Stimulated activated memory B cell treated with anti-CD40 and anti-IgM and Interleukin-4, amounts not matched to agents 10 μg/mL and 1 μg/mL and 100 μg/mL, for 72 hours (primary cell): ENCODE results near the gene ATXN7L3.
"Not testable (repeated sequence)": the region's sequence is repeated elsewhere in the genome, so short reads cannot be mapped to it uniquely, and the experiment has no call there.

Source experiments
- ATAC-seq: fragments of 150-1000 bp; cut with Tn5 transposase; 2 replicates; pipeline ENCODE4 v1.10.0; 2021
- H3K27ac Mint-ChIP-seq: one replicate; pipeline ENCODE4 v1.8.0; 2022; ENCODE audit warnings: mild to moderate bottlenecking, mixed read lengths
- H3K27me3 Mint-ChIP-seq: one replicate; pipeline ENCODE4 v1.8.0; 2022; ENCODE audit warnings: mixed read lengths
- H3K36me3 Mint-ChIP-seq: one replicate; pipeline ENCODE4 v1.8.0; 2022; ENCODE audit warnings: mixed read lengths
- H3K4me1 Mint-ChIP-seq: one replicate; pipeline ENCODE4 v1.8.0; 2022; ENCODE audit warnings: mixed read lengths
- H3K4me3 Mint-ChIP-seq: one replicate; pipeline ENCODE4 v1.8.0; 2022; ENCODE audit warnings: mild to moderate bottlenecking, moderate library complexity, mixed read lengths
- H3K9me3 Mint-ChIP-seq: one replicate; pipeline ENCODE4 v1.8.0; 2022; ENCODE audit warnings: mixed read lengths

Gene ATXN7L3

GRCh38 chr17:44147812-44148211 is 51.9 kb downstream of the ATXN7L3 start:
- H3K27me3 Mint-ChIP-seq: no peaks in the 10 kb centered on the region
- H3K9me3 Mint-ChIP-seq: no peaks in the 10 kb centered on the region
- H3K36me3 Mint-ChIP-seq: peaks cover 5% of the 10 kb centered on the region
- H3K27ac Mint-ChIP-seq: no peak overlapping the region
- H3K4me3 Mint-ChIP-seq: no peak overlapping the region
- H3K4me1 Mint-ChIP-seq: no peaks in the 10 kb centered on the region
- no peak for ATAC-seq

- no peak overlapping the region for H3K27ac Mint-ChIP-seq
- ATAC-seq: no peak
These were observed 53.0 kb downstream of the ATXN7L3 start for GRCh38 chr17:44146375-44147346.

GRCh38 chr17:44144966-44145739 is 54.5 kb downstream of the ATXN7L3 start:
- Mint-ChIP-seq H3K4me3 (no peak overlapping the region), H3K36me3 (peaks cover 5% of the 10 kb centered on the region), H3K27ac (no peak overlapping the region), H3K9me3 (no peaks in the 10 kb centered on the region), H3K27me3 (no peaks in the 10 kb centered on the region), H3K4me1 (peaks cover 5% of the 10 kb centered on the region)
- no peak for ATAC-seq

More at GRCh38 chr17:44146375-44147346, 53.0 kb downstream of the ATXN7L3 start:
- Mint-ChIP-seq H3K4me1 (no peaks in the 10 kb centered on the region), H3K4me3 (no peak overlapping the region), H3K36me3 (peaks cover 5% of the 10 kb centered on the region), H3K27me3 (no peaks in the 10 kb centered on the region), H3K9me3 (no peaks in the 10 kb centered on the region)

- not testable (repeated sequence) for H3K36me3 Mint-ChIP-seq, H3K4me1 Mint-ChIP-seq, ATAC-seq, H3K9me3 Mint-ChIP-seq, H3K27ac Mint-ChIP-seq, H3K27me3 Mint-ChIP-seq
- H3K4me3 Mint-ChIP-seq: peak overlapping the region; percentile 28
These were observed 55.8 kb downstream of the ATXN7L3 start for GRCh38 chr17:44143921-44144320.
